Measurements from ENCODE around the gene KRT72.

KRT72 gene

GRCh38 chr12:52578469-52578868, 22.8 kb downstream of the KRT72 start:
- no peak for DNase-seq (ENCODE audit: low read depth in 2 of 2)

- DNase-seq (ENCODE audit: low read depth in 2 of 2), result no peak
Measured at GRCh38 chr12:52577316-52577715, 23.9 kb downstream of the KRT72 start.

- DNase-seq (ENCODE audit: low read depth in 2 of 2), result no peak
Measured at GRCh38 chr12:52575948-52576347, 25.3 kb downstream of the KRT72 start.

DNA sequence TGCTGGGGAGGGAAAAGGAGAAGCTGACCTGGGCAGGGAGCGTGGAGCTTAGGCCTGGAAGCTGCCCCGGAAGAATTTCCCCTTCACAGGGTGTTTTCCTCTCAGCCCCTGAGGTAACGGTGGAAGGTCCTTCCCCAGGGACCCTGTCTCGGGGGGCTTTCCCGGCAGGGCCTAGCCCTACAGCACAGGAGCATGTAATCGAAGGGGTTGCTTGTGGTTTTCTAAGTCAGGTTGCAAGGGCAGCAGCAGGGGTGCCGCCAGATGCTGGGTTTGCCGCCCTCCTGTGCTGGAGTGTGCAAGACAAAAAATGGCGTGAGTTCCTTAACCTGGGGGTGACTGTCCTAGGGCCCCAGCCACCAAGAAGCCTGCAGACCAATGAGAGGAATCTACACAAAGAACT, 26.0 kb downstream of the KRT72 start:
- DNase-seq (ENCODE audit: low read depth in 2 of 2), result no peak

GRCh38 chr12:52573743-52574142, 27.5 kb downstream of the KRT72 start, which contains the start of gene KRT74:
Gene KRT74, minus strand, starts transcription at chr12:52573843. Its CDS starts 66 bp downstream, at chr12:52573777.
- no peak for DNase-seq (ENCODE audit: low read depth in 2 of 2)

DNA sequence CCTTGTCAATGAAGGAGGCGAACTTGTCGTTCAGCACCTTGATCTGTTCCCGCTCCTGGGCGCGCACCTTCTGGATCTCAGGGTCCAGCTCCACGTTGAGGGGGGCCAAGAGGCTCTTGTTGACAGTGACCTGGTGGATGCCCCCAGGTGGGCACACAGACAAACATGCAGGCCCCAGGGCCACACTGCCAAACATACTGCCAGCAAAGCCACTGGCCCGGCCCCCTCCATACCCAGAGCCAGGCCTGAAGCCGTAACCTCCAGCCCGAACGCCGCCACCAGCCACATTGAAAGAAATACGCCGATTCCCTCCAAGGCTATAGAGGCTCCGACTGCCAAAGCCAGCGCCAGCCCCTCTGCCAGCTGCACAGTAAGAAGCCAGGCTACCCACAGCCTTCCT, 28.0 kb downstream of the KRT72 start:
- no peak for DNase-seq (ENCODE audit: low read depth in 2 of 2)

DNA sequence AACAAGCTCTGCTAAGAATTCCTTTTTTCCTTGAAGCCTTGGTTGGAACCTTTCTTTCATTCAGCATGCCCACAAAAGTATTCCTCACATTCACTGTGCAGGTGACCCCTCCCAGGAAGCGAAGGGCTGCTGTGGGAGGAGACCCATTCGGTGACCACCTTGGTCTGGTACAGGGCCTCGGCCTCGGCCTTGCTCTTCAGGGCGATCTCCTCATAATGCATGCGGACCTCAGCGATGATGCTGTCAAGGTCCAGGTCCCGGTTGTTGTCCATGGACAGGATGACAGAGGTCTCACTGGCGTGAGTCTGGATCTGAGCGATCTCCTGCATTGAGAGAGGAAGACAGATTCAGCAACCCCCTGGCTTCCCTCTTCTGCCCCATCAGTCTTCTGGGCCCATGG, 30.8 kb downstream of the KRT72 start:
- no peak for DNase-seq (ENCODE audit: low read depth in 2 of 2)

DNA sequence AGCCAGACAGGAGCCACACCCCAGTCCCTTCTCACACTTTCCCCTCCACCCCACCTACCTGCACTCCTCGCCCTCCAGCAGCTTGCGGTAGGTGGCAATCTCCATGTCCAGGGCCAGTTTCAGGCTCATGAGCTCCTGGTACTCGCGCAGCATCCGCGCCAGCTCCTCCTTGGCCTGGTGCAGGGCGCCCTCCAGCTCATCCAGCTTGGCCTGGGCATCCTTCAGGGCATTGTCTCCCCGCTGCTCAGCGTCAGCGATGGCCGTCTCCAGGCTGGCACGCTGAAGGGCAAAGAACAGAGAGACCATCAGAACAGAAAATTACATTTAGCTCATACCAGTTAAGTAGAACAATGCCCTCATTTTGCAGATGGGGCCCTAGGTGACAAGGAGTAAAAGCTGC, 33.2 kb downstream of the KRT72 start:
- no peak for DNase-seq (ENCODE audit: low read depth in 2 of 2)

- no peak for DNase-seq (ENCODE audit: low read depth in 2 of 2)
Measured at GRCh38 chr12:52566847-52567291, 34.4 kb downstream of the KRT72 start.

- no peak for DNase-seq (ENCODE audit: low read depth in 2 of 2)
Measured at GRCh38 chr12:52564582-52564981, 36.7 kb downstream of the KRT72 start.

- DNase-seq (ENCODE audit: low read depth in 2 of 2), result no peak
Measured at GRCh38 chr12:52561880-52562449, 39.3 kb downstream of the KRT72 start.

DNA sequence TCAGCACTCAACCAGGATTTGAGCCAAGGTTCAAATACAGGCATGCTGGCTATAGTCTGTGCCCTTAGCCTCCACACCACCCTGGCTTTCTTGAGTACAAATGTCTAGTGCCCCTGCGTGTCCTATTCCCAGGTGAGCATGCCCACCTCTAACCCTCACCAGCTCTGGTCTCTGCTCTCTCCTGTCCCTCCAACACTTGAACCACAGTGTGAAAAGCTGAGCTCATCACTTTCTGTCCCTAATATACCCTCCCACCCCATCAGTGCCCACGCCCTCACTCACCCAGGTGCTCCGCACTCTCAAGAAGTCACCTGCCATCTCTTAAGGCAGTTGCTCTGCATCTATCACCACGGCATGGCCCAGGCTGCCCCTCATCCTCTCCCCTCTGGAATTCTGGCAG, 41.3 kb downstream of the KRT72 start:
- DNase-seq (ENCODE audit: low read depth in 2 of 2), result no peak

DNA sequence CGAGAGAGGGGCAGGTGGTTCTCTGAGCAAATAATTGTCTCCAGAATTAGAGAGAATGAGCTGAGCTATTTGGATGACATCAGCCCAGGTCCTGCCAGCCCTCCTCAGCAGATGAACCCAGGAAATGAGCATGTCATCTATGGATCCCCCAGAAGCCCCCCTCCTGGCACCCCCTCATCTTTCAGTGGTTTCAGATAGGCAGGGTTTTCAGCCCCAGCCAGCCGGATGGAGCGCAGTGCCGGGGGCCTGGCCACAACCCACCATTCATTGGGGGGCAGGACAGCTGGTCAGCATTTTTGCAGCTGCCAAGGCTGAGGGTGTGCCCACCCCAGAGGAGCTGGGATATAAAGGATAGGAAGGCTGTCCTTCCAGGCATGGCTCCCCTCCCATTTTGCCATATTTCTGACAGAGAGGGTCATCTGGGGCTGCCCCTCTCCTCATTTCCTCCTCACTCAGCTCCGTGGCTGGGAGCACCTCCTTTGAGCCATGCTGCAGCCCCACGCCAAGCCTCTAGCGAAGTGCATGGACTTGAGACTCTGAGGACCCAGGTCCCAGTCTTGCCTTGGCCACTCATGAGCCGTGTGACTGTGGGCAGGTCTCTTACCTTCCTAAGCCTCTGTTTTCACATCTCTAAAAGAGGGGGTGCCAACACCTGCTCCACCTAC, 42.4 kb downstream of the KRT72 start:
- DNase-seq (ENCODE audit: low read depth in 2 of 2), result no peak

- no peak for DNase-seq (ENCODE audit: low read depth in 2 of 2)
Measured at GRCh38 chr12:52557476-52557875, 43.8 kb downstream of the KRT72 start.

- DNase-seq (ENCODE audit: low read depth in 2 of 2), result no peak
Measured at GRCh38 chr12:52555577-52555976, 45.7 kb downstream of the KRT72 start.

DNA sequence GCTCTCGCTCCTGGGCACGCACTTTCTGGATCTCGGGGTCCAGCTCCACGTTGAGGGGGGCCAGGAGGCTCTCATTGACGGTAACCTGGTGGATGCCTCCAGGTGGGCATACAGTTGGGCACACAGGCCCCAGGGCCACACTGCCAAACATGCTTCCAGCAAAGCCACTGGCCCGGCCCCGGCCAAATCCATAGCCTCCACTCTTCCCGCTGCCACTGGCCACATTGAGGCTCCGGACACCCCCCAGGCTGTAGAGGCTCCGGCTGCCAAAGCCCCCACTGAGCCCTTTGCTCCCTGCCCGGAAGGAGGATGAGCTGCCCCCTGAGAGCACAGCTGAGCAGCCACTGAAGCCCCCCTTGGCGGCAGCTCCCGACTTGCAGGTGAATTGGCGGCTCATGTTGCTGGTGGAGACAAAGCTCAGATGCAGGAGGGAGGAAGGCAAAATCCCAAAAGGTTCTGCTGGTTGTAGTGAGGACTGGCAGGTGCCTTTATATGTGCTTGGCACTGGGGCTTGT, 48.5 kb downstream of the KRT72 start, which contains the start of gene KRT71:
TSS of gene KRT71 (minus strand) at position 465 of the 515 bp plus-strand sequence. CDS start at position 397, 68 bp downstream.
- no peak for DNase-seq (ENCODE audit: low read depth in 2 of 2)

- DNase-seq (ENCODE audit: low read depth in 2 of 2), result no peak
Measured at GRCh38 chr12:52552055-52552454, 49.2 kb downstream of the KRT72 start.

DNA sequence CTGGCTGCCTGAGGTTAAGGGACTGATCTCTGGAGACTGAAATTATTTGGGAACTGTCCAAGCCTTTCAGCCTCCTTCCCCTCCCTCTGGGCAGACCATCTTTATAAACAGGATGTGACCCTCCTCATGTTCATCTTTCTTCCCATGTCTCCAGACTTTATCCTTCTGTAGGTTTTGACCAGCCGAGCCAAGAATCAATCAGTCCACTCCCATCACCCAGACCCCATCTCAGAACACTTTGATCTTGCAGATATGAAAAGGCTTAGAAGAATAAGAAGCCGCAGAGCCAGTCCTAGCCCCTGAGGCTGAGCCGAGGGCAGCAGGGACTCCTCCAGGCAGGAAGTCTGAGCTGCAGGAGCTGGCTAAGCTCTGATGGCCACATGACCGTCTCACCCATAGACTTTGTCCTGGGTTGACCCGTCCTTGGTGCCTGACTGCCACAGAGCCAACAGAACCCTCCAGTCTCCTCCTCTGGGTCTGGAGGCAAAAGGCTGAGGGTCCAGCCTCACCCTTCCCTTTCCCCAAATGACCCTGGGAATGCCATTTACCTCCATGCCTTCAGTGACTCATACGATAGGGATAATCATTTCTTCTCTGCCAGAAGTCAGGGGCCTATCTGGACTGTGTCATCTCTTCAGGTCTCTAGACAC, 49.9 kb downstream of the KRT72 start:
- DNase-seq (ENCODE audit: low read depth in 2 of 2), result no peak

- no peak for DNase-seq (ENCODE audit: low read depth in 2 of 2)
Measured at GRCh38 chr12:52546126-52546525, 55.1 kb downstream of the KRT72 start.

- DNase-seq (ENCODE audit: low read depth in 2 of 2), result no peak
Measured at GRCh38 chr12:52543985-52544883, 57.0 kb downstream of the KRT72 start.

DNA sequence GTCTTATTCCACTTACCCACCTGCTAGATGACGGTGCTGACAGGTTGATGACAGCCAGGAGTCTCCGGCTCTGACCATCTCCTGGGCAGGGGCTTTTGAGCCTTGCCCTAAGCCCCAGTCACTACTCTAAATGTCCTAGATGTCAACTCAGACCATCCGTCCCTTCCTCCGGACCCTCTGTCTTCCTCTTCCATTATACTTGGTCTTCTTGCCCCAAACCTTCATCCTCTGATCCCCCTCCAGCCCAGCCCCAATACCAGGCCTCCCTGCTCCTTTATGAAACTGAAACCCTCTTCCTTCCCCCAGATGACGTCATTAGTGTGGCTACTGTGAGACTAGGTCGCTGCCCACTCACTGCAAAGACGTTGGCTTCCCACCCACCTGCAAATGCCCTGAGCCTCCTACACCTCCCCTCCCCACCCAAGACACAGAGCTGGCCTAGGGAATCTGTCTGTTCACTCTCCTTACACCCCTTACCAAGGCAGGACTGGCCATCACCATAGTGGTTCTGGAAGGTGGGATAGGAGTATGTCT, 58.4 kb downstream of the KRT72 start:
- no peak for DNase-seq (ENCODE audit: low read depth in 2 of 2)

GRCh38 chr12:52542157-52542556, 59.1 kb downstream of the KRT72 start:
- no peak for DNase-seq (ENCODE audit: low read depth in 2 of 2)
